IMR-90 (cell line): ENCODE data around the gene ATMIN. TPM values are rescaled to one million over a fixed set of nuclear protein-coding genes. Genes with fewer than 3 reads are reported as not detected.

Experiments
- ATAC-seq: fragments of 200-7000 bp; cut with Tn5 transposase; 2 replicates; pipeline ENCODE4 v1.9.1; 2020; ENCODE audit warnings: low read depth, mild to moderate bottlenecking, moderate library complexity
- Bru-seq: library from RNA; stranded (reverse); fragments of 400-500 nt; gene quantifications from one replicate; lab custom pipeline; 2021; lab: Mats Ljungman, UMichigan
- BruChase-seq, 2 experiments: library from RNA; stranded (reverse); fragments of 400-500 nt; gene quantifications; one replicate each; lab custom pipeline; 2021; lab: Mats Ljungman, UMichigan
- BruUV-seq: library from RNA; stranded (reverse); fragments of 400-500 nt; replicated peaks from 2 replicates; lab custom pipeline; 2021; lab: Mats Ljungman, UMichigan
- CTCF ChIA-PET: fragments of 300-600 bp; formaldehyde crosslinking; extraction: SDS; loops from one replicate; lab custom pipeline; 2021; ENCODE audit warnings: antibody characterized with exemption; lab: Yijun Ruan, JAX
- POLR2A ChIA-PET: fragments of 300-600 bp; sonication (Branson Sonifier 250); formaldehyde crosslinking; loops from one replicate; lab custom pipeline; 2022; ENCODE audit warnings: antibody characterized with exemption; ENCODE audit not compliant: unreplicated experiment; lab: Charles Lee
- DNase-seq: peaks from one replicate; pipeline ENCODE4 v3.0.0; 2013
- H2AFZ ChIP-seq: replicated peaks from 2 replicates; pipeline ENCODE3; 2013; ENCODE audit warnings: low read length, mild to moderate bottlenecking; ENCODE audit not compliant: poor library complexity
- H2AK5ac ChIP-seq: 2 replicates; pipeline ENCODE4 v1.6.1; 2013; ENCODE audit warnings: low read depth, low read length, inconsistent platforms
- H2AK9ac ChIP-seq: replicated peaks from 2 replicates; pipeline ENCODE3; 2013; ENCODE audit warnings: mild to moderate bottlenecking, low read depth, low read length, moderate library complexity; ENCODE audit not compliant: poor library complexity
- H2BK120ac ChIP-seq: 2 replicates; pipeline ENCODE4 v1.6.1; 2013; ENCODE audit warnings: low read depth, low read length, inconsistent platforms
- H2BK15ac ChIP-seq: 3 replicates; pipeline ENCODE4 v1.6.1; 2013; ENCODE audit warnings: low read depth, low read length, inconsistent platforms
- H2BK20ac ChIP-seq: 2 replicates; pipeline ENCODE4 v1.6.1; 2013; ENCODE audit warnings: low read depth, mild to moderate bottlenecking, inconsistent platforms, low read length, moderate library complexity
- H2BK5ac ChIP-seq: 2 replicates; pipeline ENCODE4 v1.6.1; 2013; ENCODE audit warnings: mild to moderate bottlenecking, low read depth, low read length, inconsistent platforms; ENCODE audit not compliant: poor library complexity, severe bottlenecking
- H3K14ac ChIP-seq: replicated peaks from 2 replicates; pipeline ENCODE4 v1.6.1; 2013; ENCODE audit warnings: low read depth, low read length, inconsistent platforms
- H3K18ac ChIP-seq: 2 replicates; pipeline ENCODE4 v1.6.1; 2013; ENCODE audit warnings: low read depth, low read length, control low read depth
- H3K23ac ChIP-seq: 2 replicates; pipeline ENCODE4 v1.6.1; 2013; ENCODE audit warnings: low read depth, low read length, inconsistent platforms
- H3K27ac ChIP-seq: 2 replicates; pipeline ENCODE4 v1.5.1; 2013; ENCODE audit warnings: mild to moderate bottlenecking, control low read depth, low read length; ENCODE audit not compliant: insufficient read depth
- H3K27me3 ChIP-seq: 2 replicates; pipeline ENCODE4 v1.6.1; 2013; ENCODE audit warnings: low read length; ENCODE audit not compliant: control insufficient read depth, insufficient read depth
- H3K36me3 ChIP-seq: 2 replicates; pipeline ENCODE4 v1.6.1; 2013; ENCODE audit warnings: low read length, mixed read lengths; ENCODE audit not compliant: control insufficient read depth, insufficient read depth
- H3K4ac ChIP-seq: 2 replicates; pipeline ENCODE4 v1.6.1; 2013; ENCODE audit warnings: low read depth, low read length, inconsistent platforms
- H3K4me1 ChIP-seq: 2 replicates; pipeline ENCODE4 v1.6.1; 2013; ENCODE audit warnings: low read length, mixed read lengths; ENCODE audit not compliant: control insufficient read depth, insufficient read depth
- H3K4me2 ChIP-seq: 2 replicates; pipeline ENCODE4 v1.6.1; 2013; ENCODE audit warnings: low read depth, mild to moderate bottlenecking, control low read depth, low read length, moderate library complexity
- H3K4me3 ChIP-seq: 2 replicates; pipeline ENCODE4 v1.5.1; 2013; ENCODE audit warnings: low read depth, mild to moderate bottlenecking, control low read depth, low read length, moderate library complexity; ENCODE audit not compliant: insufficient read depth
- H3K56ac ChIP-seq: 2 replicates; pipeline ENCODE4 v1.6.1; 2013; ENCODE audit warnings: low read length, inconsistent platforms; ENCODE audit not compliant: insufficient read depth; ENCODE audit errors: extremely low read depth
- H3K79me1 ChIP-seq, 2 experiments: 2 replicates each; pipeline ENCODE4 v1.6.1; 2013; ENCODE audit warnings: low read length in 2 of 2, inconsistent platforms in 1 of 2, low read depth in 1 of 2
- H3K9ac ChIP-seq: 2 replicates; pipeline ENCODE4 v1.6.1; 2013; ENCODE audit warnings: low read depth, low read length, control low read depth
- H3K9me1 ChIP-seq: 2 replicates; pipeline ENCODE4 v1.6.1; 2013; ENCODE audit warnings: low read length, inconsistent platforms; ENCODE audit not compliant: insufficient read depth
- H3K9me3 ChIP-seq: 2 replicates; pipeline ENCODE4 v1.6.1; 2013; ENCODE audit warnings: low read length; ENCODE audit not compliant: control insufficient read depth, insufficient read depth
- H4K20me1 ChIP-seq: 2 replicates; pipeline ENCODE4 v1.6.1; 2013; ENCODE audit warnings: low read length, inconsistent platforms; ENCODE audit not compliant: insufficient read depth
- H4K5ac ChIP-seq: 2 replicates; pipeline ENCODE4 v1.6.1; 2013; ENCODE audit warnings: mild to moderate bottlenecking, low read depth, low read length, control low read depth
- H4K8ac ChIP-seq, 2 experiments: 2 replicates each; pipeline ENCODE4 v1.6.1; 2013; ENCODE audit warnings: low read depth in 2 of 2, low read length in 2 of 2, control low read depth in 1 of 2, inconsistent platforms in 1 of 2
- H4K91ac ChIP-seq: 2 replicates; pipeline ENCODE4 v1.6.1; 2013; ENCODE audit warnings: low read depth, low read length, inconsistent platforms; ENCODE audit not compliant: insufficient read depth
- BHLHE40 ChIP-seq: fragments of 150-350 bp; IDR thresholded peaks from 2 replicates; pipeline ENCODE4 v1.6.1; 2016; ENCODE audit warnings: mild to moderate bottlenecking, low read depth, low read length
- MAFK ChIP-seq: IDR thresholded peaks from 2 replicates; pipeline ENCODE4 v1.6.1; 2012; ENCODE audit warnings: low read depth, low read length, improper control_type of control experiment
- MAZ ChIP-seq: IDR thresholded peaks from 2 replicates; pipeline ENCODE4 v1.6.1; 2012; ENCODE audit warnings: low read depth, mild to moderate bottlenecking, low read length, improper control_type of control experiment, moderate library complexity, borderline replicate concordance
- NFE2L2 ChIP-seq: fragments of 150-350 bp; IDR thresholded peaks from 2 replicates; pipeline ENCODE4 v1.6.1; 2016; ENCODE audit warnings: low read depth, mild to moderate bottlenecking, low read length
- POLR2A ChIP-seq: IDR thresholded peaks from 2 replicates; pipeline ENCODE4 v1.6.1; 2012; ENCODE audit warnings: mild to moderate bottlenecking, low read depth, low read length
- RAD21 ChIP-seq: IDR thresholded peaks from 2 replicates; pipeline ENCODE4 v1.6.1; 2012; ENCODE audit warnings: low read length, improper control_type of control experiment
- RFX5 ChIP-seq: IDR thresholded peaks from 2 replicates; pipeline ENCODE4 v1.8.0; 2012; ENCODE audit warnings: low read depth, mild to moderate bottlenecking, low read length, moderate library complexity
- SMC3 ChIP-seq: fragments of 150-350 bp; IDR thresholded peaks from 2 replicates; pipeline ENCODE4 v1.6.1; 2016; ENCODE audit warnings: low read depth, mild to moderate bottlenecking, antibody characterized with exemption, low read length, moderate library complexity
- WGBS, 2 experiments: methylation state at CpG; one replicate each; pipeline versions ENCODE4 v1.1.5 to v1.1.7; 2013; ENCODE audit warnings: missing lambda C conversion rate in 2 of 2; ENCODE audit not compliant: insufficient read length in 1 of 2; ENCODE audit errors: extremely low coverage in 2 of 2; 5-methylcytosine and 5-hydroxymethylcytosine counted together
- dilution Hi-C: fragments of 300-500 bp; cut with HindIII; formaldehyde crosslinking; loops from one replicate; pipeline ENCODE4 v1.14.3; 2018; ENCODE audit warnings: low sequenced_read_pairs; ENCODE audit not compliant: unreplicated experiment
- in situ Hi-C: fragments of 300-500 bp; cut with MboI; formaldehyde crosslinking; loops from 3 replicates; pipeline ENCODE4 v1.14.3; 2019; ENCODE audit warnings: low sequenced_read_pairs, inconsistent platforms, mixed read lengths
- intact Hi-C: fragments of 100-400 bp; cut with micrococcal nuclease; formaldehyde crosslinking; loops from 2 replicates; pipeline ENCODE4 v1.10.0; 2022
- long read RNA-seq: library from polyadenylated mRNA; unstranded; transcript quantifications from one replicate; pipeline ENCODE4 v2.0.0, GENCODE V29; 2021; ENCODE audit not compliant: unreplicated experiment
- polyA plus RNA-seq, 3 experiments: library from polyadenylated mRNA; depleted of rRNA; stranded (reverse); fragments of >200 nt; gene quantifications; 2 replicates each; pipeline ENCODE4 v1.2.3, GENCODE V29; 2012; ENCODE audit warnings: low replicate concordance in 1 of 3
- total RNA-seq: library from RNA; depleted of rRNA; stranded (reverse); fragments of >200 nt; gene quantifications from 2 replicates; pipeline ENCODE4 v1.2.3, GENCODE V29; 2012; rRNA removed
- TF ChIP-seq, protein P1 (sequence below): fragments of 150-350 bp; IDR thresholded peaks from 2 replicates; pipeline ENCODE4 v1.6.1; 2016; ENCODE audit warnings: low read depth, mild to moderate bottlenecking, low read length, moderate library complexity, borderline replicate concordance
- TF ChIP-seq, protein P2 (sequence below): conservative IDR thresholded peaks from 2 replicates; pipeline ENCODE4 v1.5.1; 2012; ENCODE audit warnings: mild to moderate bottlenecking, low read depth, low read length, improper control_type of control experiment

The ATMIN gene
- total RNA-seq (38.9 and 45.9 TPM in 2 replicates), polyA plus RNA-seq (2012; rRNA removed) (13.5 and 15.8 TPM in 2 replicates), Bru-seq, nascent RNA (percentile 74 among the genes with signal in this experiment), BruChase-seq, experiment 1, labeled RNA remaining after a 6-hour chase (percentile 88 among the genes with signal in this experiment), BruChase-seq, experiment 2, labeled RNA remaining after a 2-hour chase (percentile 89 among the genes with signal in this experiment)
- polyA plus RNA-seq (2012; cell fraction: cytosol; rRNA removed): 5.0 and 5.6 TPM in 2 replicates
- polyA plus RNA-seq (2012; cell fraction: nucleus; rRNA removed; ENCODE audit: low replicate concordance): 1.9 and 13.6 TPM in 2 replicates
- long read RNA-seq, full-length matches to known transcripts: 99 of 112 reads
- long read RNA-seq, partial matches to known transcripts: 1 of 112 reads
- long read RNA-seq, other reads (novel, unspliced or antisense): 12 of 112 reads

DNA sequence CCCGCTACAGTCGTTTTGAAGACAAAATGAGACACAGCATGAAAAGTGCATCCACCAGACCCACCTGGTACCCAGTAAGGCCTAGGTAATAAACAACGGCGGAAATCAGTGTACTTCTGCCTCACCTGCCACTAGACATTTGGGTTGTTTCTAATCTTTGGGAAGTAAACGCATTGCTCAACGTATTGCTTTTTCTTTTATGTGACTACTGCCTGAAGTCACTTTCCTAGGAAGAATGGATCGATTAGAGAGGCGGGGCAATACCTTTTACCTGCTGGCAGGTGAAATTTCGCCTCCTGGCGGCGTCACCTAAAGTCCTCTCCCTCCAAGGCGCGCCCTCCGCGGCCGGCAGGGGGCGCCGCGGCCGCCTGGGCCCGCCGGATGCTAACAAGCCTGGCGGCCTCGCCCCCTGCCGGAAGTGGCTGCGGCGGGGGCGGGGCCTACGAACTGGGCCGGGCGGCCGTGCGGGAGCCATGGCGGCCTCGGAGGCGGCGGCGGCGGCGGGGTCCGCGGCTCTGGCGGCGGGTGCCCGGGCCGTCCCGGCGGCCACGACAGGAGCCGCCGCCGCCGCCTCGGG, at the start of gene ATMIN:
Gene ATMIN (plus strand): TSS at position 445 of the 577 bp plus-strand sequence. CDS start 29 bp downstream, at position 474.
- 5% methylated on average over 17 of the region's 54 CpGs; no CpG with 5 or more reads in 1 of the 2 experiments for WGBS, 2 experiments
- peak within 1 kb of the TSS; percentile 3; the same call in 1 of the 2 replicates for H2AK5ac ChIP-seq
- H3K27me3 ChIP-seq: no peaks in the 10 kb centered on the region
- H2BK15ac ChIP-seq: no peak within 1 kb of the TSS
- H3K36me3 ChIP-seq: peaks cover 3% of the 10 kb centered on the region; the same call in 1 of the 2 replicates
- TF ChIP-seq BHLHE40: no peak
- TF ChIP-seq MAZ: peak; percentile 78
- TF ChIP-seq, protein P1, sequence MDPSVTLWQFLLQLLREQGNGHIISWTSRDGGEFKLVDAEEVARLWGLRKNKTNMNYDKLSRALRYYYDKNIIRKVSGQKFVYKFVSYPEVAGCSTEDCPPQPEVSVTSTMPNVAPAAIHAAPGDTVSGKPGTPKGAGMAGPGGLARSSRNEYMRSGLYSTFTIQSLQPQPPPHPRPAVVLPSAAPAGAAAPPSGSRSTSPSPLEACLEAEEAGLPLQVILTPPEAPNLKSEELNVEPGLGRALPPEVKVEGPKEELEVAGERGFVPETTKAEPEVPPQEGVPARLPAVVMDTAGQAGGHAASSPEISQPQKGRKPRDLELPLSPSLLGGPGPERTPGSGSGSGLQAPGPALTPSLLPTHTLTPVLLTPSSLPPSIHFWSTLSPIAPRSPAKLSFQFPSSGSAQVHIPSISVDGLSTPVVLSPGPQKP: 0 out of 2 replicates have a peak, but pooled peaks have one; percentile 17
- TF ChIP-seq, protein P2, sequence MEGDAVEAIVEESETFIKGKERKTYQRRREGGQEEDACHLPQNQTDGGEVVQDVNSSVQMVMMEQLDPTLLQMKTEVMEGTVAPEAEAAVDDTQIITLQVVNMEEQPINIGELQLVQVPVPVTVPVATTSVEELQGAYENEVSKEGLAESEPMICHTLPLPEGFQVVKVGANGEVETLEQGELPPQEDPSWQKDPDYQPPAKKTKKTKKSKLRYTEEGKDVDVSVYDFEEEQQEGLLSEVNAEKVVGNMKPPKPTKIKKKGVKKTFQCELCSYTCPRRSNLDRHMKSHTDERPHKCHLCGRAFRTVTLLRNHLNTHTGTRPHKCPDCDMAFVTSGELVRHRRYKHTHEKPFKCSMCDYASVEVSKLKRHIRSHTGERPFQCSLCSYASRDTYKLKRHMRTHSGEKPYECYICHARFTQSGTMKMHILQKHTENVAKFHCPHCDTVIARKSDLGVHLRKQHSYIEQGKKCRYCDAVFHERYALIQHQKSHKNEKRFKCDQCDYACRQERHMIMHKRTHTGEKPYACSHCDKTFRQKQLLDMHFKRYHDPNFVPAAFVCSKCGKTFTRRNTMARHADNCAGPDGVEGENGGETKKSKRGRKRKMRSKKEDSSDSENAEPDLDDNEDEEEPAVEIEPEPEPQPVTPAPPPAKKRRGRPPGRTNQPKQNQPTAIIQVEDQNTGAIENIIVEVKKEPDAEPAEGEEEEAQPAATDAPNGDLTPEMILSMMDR: peak; percentile 100; the same call in 1 of the 2 replicates
- no peak for TF ChIP-seq RFX5
- TF ChIP-seq MAFK: no peak
- TF ChIP-seq NFE2L2: no peak
- peak; percentile 36; the same call in 1 of the 2 replicates for TF ChIP-seq POLR2A
- TF ChIP-seq RAD21: peak; percentile 69
- peak; percentile 85 for TF ChIP-seq SMC3
- H2BK5ac ChIP-seq: no peak within 1 kb of the TSS
- no peaks in the 10 kb centered on the region for H3K9me3 ChIP-seq
- peak within 1 kb of the TSS in 1 of 2 experiments; percentile 22; a peak in 2 of 4 replicates for H4K8ac ChIP-seq
- DNase-seq: peak; percentile 77
- peak within 1 kb of the TSS; percentile 49 for H2AK9ac ChIP-seq
- no peak within 1 kb of the TSS for H4K91ac ChIP-seq
- peaks cover 9% of the 10 kb centered on the region; the same call in 1 of the 2 replicates for H4K20me1 ChIP-seq
- CTCF ChIA-PET: interaction anchor here (0.6 to 1.9 kb wide), 19 partner anchors 10 to 1921 kb away, joined by 3 to 9 read pairs (median 3); no protein-coding TSS in a partner anchor
- intact Hi-C loops (loop anchor here (1.0 to 5.0 kb wide), 5 partner anchors 42 to 703 kb away; partner anchors contain the start of genes C16orf46, GAN and GCSH), dilution Hi-C loops (no loop called here), in situ Hi-C loops (loop anchor here (25.0 kb wide), 1 partner anchor 702 kb away; no protein-coding TSS in a partner anchor)
- no peak within 1 kb of the TSS for H3K4ac ChIP-seq
- H3K4me3 ChIP-seq: peak within 1 kb of the TSS; percentile 89
- H3K4me2 ChIP-seq: peak within 1 kb of the TSS; percentile 94
- peaks cover 29 to 33% of the 10 kb centered on the region in 2 experiments for H3K79me1 ChIP-seq
- H3K23ac ChIP-seq: peak within 1 kb of the TSS; percentile 13
- peak within 1 kb of the TSS; percentile 93 for H2AFZ ChIP-seq
- peak within 1 kb of the TSS; percentile 1; the same call in 1 of the 2 replicates for H3K14ac ChIP-seq
- H3K9ac ChIP-seq: peak within 1 kb of the TSS; percentile 79
- POLR2A ChIA-PET: no interaction called here
- no peak within 1 kb of the TSS for H2BK20ac ChIP-seq
- BruUV-seq: no TSS peak
- peaks cover 16% of the 10 kb centered on the region; the same call in 1 of the 2 replicates for H3K9me1 ChIP-seq
- H3K4me1 ChIP-seq: peaks cover 2% of the 10 kb centered on the region; the same call in 1 of the 2 replicates
- no peak within 1 kb of the TSS for H4K5ac ChIP-seq
- no peak within 1 kb of the TSS for H2BK120ac ChIP-seq
- H3K56ac ChIP-seq: 0 out of 2 replicates have a peak within 1 kb of the TSS, but pooled peaks have one; percentile 3
- H3K18ac ChIP-seq: no peak within 1 kb of the TSS
- ATAC-seq: peak; percentile 96
- peak within 1 kb of the TSS; percentile 67 for H3K27ac ChIP-seq
